HFF-Myc (cell line): ENCODE measurements around the gene CHRM5.
"Not testable (repeated sequence)": the region's sequence is repeated elsewhere in the genome, so short reads cannot be mapped to it uniquely, and the experiment has no call there.

Experiments used
- DNase-seq: peaks from one replicate; pipeline ENCODE4 v3.0.0-alpha.2; 2011; ENCODE audit warnings: low read depth; ENCODE audit errors: extremely low read depth
- H3K4me3 ChIP-seq: replicated peaks from 2 replicates; pipeline ENCODE4 v1.5.1; 2011; ENCODE audit warnings: low read depth, mild to moderate bottlenecking, control low read depth, low read length
- TF ChIP-seq, protein P1 (sequence below): IDR thresholded peaks from 2 replicates; pipeline ENCODE4 v1.5.1; 2012; ENCODE audit warnings: mild to moderate bottlenecking, low read depth, low read length, control low read depth; ENCODE audit errors: missing control alignments

Gene CHRM5

DNA sequence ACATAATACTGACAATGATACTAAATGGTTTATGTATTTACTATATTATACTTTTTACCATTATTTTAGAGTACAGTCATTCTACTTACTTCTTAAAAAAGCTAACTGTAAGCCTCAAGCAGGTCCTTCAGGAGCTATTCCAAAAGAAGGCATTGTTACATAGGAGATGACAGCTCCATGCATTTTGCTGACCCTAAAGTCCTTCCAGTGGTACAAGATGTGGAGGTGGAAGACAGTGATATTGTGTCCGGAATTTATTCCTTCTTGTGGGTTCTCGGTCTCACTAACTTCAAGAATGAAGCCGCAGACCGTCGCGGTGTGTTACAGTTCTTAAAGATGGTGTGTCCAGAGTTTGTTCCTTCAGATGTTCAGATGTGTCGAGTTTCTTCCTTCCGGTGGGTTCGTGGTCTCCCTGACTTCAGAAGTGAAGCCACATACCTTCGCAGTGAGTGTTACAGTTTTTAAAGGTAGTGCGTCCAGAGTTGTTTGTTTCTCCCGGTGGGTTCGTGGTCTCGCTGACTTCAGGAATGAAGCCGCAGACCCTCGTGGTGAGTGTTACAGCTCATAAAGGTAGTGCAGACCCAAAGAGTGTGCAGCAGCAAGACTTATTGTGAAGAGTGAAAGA lies 49.8 kb downstream of the CHRM5 start:
- TF ChIP-seq, protein P1, sequence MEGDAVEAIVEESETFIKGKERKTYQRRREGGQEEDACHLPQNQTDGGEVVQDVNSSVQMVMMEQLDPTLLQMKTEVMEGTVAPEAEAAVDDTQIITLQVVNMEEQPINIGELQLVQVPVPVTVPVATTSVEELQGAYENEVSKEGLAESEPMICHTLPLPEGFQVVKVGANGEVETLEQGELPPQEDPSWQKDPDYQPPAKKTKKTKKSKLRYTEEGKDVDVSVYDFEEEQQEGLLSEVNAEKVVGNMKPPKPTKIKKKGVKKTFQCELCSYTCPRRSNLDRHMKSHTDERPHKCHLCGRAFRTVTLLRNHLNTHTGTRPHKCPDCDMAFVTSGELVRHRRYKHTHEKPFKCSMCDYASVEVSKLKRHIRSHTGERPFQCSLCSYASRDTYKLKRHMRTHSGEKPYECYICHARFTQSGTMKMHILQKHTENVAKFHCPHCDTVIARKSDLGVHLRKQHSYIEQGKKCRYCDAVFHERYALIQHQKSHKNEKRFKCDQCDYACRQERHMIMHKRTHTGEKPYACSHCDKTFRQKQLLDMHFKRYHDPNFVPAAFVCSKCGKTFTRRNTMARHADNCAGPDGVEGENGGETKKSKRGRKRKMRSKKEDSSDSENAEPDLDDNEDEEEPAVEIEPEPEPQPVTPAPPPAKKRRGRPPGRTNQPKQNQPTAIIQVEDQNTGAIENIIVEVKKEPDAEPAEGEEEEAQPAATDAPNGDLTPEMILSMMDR, result no peak
- no peak for DNase-seq
- no peak overlapping the region for H3K4me3 ChIP-seq

DNA sequence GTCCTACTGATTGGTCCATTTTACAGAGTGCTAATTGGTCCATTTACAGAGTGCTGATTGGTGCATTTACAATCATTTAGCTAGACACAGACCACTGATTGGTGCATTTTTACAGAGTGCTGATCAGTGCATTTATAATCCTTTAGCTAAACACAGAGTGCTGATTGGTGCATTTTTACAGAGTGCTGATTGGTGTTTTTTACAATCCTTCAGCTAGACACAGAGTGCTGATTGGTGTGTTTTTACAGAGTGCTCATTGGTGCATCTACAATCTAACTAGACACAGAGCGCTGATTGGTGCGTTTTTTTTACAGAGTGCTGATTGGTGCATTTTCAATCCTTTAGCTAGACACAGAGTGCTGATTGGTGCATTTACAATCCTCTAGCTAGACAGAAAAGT lies 50.4 kb downstream of the CHRM5 start:
- DNase-seq, H3K4me3 ChIP-seq: not testable (repeated sequence)

DNA sequence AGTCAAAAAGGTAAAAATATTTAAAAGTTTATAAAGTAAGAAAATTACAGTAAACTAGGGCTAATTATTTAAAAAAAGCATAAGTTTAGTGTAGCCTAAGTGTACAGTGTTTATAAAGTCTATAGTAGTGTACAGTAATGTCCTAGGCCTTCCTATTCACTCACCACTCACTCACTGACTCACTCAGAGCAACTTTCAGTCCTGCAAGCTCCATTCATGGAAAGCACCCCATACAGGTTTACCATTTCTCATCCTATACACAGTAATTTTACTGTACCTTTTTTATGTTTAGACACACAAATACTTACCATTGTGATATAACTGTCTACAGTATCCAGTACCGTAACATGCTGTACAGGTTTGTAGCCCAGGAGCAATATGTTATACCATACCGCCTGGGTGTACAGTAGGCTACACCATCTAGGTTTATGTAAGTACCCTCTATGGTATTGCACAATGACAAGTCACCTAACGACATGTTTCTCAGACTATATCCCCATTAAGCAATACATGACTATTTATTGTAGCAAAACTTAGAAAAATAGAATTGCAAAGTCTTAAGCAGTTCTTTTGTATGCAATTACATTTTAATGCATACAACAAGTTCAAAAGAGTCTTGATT lies 51.2 kb downstream of the CHRM5 start:
- DNase-seq, result no peak
- no peak overlapping the region for H3K4me3 ChIP-seq
- TF ChIP-seq, protein P1, result no peak

DNA sequence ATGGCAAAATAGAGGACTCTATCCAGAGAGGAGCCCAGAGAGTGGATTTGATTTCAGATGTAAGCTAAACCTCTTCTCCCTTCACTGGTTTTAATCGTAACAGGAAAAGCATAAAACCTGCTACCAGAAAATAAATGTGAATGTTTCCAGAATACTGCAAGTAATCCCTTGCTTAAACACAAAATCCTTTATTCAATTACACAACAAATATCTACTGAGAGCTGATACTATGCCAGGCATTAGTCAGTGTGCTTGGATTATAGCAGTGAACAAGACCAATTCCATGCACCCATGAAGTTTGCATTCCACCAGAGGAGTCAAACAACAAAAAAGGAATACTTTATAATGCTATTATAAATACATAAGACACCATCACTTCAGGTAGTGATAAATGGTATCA lies 55.6 kb downstream of the CHRM5 start:
- TF ChIP-seq, protein P1, result no peak
- no peak for DNase-seq
- no peak overlapping the region for H3K4me3 ChIP-seq

DNA sequence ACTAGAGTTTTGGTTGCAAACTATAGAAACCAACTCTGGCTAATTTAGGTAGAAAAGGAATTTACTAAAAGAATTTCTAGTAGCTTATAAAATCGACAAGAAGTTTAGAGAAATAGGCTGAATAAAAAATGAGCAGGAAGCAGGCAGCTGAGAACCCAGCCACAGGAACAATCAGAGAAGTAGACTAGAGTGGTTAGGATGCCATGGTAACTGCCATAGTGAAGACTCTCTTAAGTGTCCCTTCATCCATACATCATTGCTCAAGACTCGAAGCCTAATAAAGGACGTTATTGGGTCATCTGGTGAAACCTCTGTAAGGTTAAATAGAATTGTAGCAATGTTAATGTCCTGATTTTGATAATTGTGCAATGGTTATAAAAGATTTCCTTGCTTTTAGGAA lies 57.0 kb downstream of the CHRM5 start:
- DNase-seq, result no peak
- TF ChIP-seq, protein P1, result no peak

DNA sequence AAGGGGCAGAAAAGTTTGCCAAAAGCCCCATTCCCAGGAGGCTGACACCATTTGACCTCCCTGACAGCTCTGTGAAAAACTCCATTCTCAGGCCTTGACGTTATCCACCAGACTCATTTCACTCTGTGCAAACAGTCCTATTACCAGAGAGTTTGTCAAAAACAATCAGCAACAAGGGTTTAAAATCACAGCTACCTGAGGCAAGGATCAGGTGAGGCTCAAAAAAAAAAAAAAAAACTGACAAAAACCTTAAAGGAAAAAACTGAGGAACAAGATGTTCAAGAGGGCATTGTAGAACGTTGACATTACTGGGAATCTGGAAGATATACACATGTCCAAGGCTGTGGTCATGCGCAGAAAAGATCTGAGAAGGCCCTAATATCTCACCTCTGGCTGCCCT lies 59.3 kb downstream of the CHRM5 start:
- TF ChIP-seq, protein P1, result no peak
- no peak for DNase-seq
- no peak overlapping the region for H3K4me3 ChIP-seq

More for the DNA sequence above, 57.0 kb downstream of the CHRM5 start:
- H3K4me3 ChIP-seq, result no peak overlapping the region

DNA sequence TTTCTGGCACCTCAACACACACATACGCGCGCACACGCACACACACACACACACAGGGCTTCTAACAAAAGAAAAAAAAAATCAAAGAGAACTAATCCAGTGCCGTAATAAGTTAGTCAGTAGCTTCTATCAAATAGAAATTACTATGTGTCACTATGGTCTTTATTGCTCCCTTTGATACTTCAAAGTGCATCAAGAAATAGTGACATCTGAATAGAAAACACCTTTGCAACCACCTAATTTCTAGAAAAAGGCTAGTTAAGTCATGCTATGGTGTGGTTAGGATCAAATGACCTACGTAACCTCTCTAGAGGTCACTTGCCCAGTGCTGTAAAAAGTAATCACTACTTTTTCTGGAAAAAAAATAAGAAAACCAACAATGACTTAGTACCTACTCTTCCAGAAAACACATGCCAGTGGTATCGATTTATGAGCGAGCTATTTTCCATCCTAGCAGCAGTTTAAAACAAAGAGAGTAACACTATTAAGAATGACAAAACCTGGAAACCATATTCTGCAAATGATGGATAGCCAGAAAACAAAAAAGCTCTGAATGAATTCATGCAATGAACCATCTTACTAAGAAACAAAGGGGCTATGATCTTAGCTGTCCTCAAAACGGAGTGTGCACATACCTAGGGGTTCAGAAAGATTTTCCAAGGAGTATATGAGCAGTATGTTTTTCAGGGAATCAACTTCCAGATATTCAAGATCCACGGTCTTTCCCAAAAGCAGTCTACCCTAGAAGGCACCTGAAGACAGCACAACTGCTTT lies 63.9 kb downstream of the CHRM5 start:
- no peak for DNase-seq
- TF ChIP-seq, protein P1, result no peak

More for the DNA sequence above, 63.9 kb downstream of the CHRM5 start:
- H3K4me3 ChIP-seq, result no peak overlapping the region
